ENCODE data around the gene TMEM163. TPM values are rescaled to one million over a fixed set of nuclear protein-coding genes. Genes with fewer than 3 reads are reported as not detected.

TMEM163 gene
- total RNA-seq, 1 experiment from 2014 or later, result 0.12 TPM

GRCh38 chr2:134537121-134537520 is 181.7 kb downstream of the TMEM163 start:
- ChIA-PET CTCF (no interaction called here), POLR2A (no interaction called here), RAD21 (ENCODE audit: low non-redundant PET in 1 of 2, low total read pairs in 2 of 2, uncharacterized antibody in 2 of 2, unreplicated experiment in 2 of 2) (no interaction called here)
- no peak for TF ChIP-seq CBX3 (IDR thresholded peaks at IDR 0.05; ENCODE audit: low read depth)
- TF ChIP-seq YY1 (IDR thresholded peaks at IDR 0.05; ENCODE audit: extremely low read depth, insufficient replicate concordance, low read depth, low read length), result no peak
- no peak for TF ChIP-seq EGR1 (IDR thresholded peaks at IDR 0.05; ENCODE audit: low read depth)
- no peak for TF ChIP-seq ATF3 (IDR thresholded peaks at IDR 0.05)
- no peak for TF ChIP-seq EZH2phosphoT487 (IDR thresholded peaks at IDR 0.05; ENCODE audit: borderline replicate concordance)
- TF ChIP-seq SRF (IDR thresholded peaks at IDR 0.05; ENCODE audit: low read depth), result no peak
- no peak for TF ChIP-seq CEBPB (IDR thresholded peaks at IDR 0.05; ENCODE audit: low read depth)
- no peak for TF ChIP-seq CTCF (IDR thresholded peaks at IDR 0.05 in 2 of 3, conservative IDR thresholded peaks at IDR 0.05 in 1 of 3; ENCODE audit: borderline replicate concordance in 1 of 3, insufficient read depth in 1 of 3, low read depth in 2 of 3, low read length in 2 of 3)
- TF ChIP-seq SP1 (IDR thresholded peaks at IDR 0.05; ENCODE audit: low read depth), result no peak
- TF ChIP-seq ZNF274 (IDR thresholded peaks at IDR 0.05; ENCODE audit: low read depth, low read length), result no peak
- no peak for TF ChIP-seq POLR2A (IDR thresholded peaks at IDR 0.05; ENCODE audit: borderline replicate concordance, extremely low read depth, insufficient read depth, insufficient read length)
- no peak for TF ChIP-seq TCF7L2 (IDR thresholded peaks at IDR 0.05; ENCODE audit: borderline replicate concordance, extremely low read depth, insufficient read depth, insufficient read length)
- no peak for TF ChIP-seq EZH2 (IDR thresholded peaks at IDR 0.05)
- TF ChIP-seq ELF1 (IDR thresholded peaks at IDR 0.05; ENCODE audit: borderline replicate concordance, low read depth), result no peak
- no peak for TF ChIP-seq REST (IDR thresholded peaks at IDR 0.05; ENCODE audit: low read depth)
- TF ChIP-seq ZBTB33 (IDR thresholded peaks at IDR 0.05; ENCODE audit: extremely low read depth, insufficient replicate concordance, low read length), result no peak
- TF ChIP-seq JUND (IDR thresholded peaks at IDR 0.05), result no peak
- TF ChIP-seq ZFX (IDR thresholded peaks at IDR 0.05), result no peak
- TF ChIP-seq FOSL1 (IDR thresholded peaks at IDR 0.05; ENCODE audit: low read depth), result no peak
- no peak for TF ChIP-seq MAX (IDR thresholded peaks at IDR 0.05)
- no peak overlapping the region for H3K9ac ChIP-seq (ENCODE audit: low read length)
- no peak overlapping the region for H3K4me3 ChIP-seq (replicated peaks in 1 of 2; ENCODE audit: low read depth in 1 of 2, low read length in 2 of 2)
- no peak for DNase-seq (ENCODE audit: low read depth, low spot score)
- 0 out of 2 replicates have a peak, but pooled peaks cover 3% of the 10 kb centered on the region for H3K27me3 ChIP-seq (ENCODE audit: insufficient read depth, low read length)
- no peak overlapping the region for H2AFZ ChIP-seq (ENCODE audit: low read depth, low read length, poor library complexity, severe bottlenecking)
- H3K9me2 ChIP-seq (ENCODE audit: insufficient read depth), result no peaks in the 10 kb centered on the region
- no peak overlapping the region for H3K4me2 ChIP-seq (ENCODE audit: low read length)
- H3K27ac ChIP-seq (ENCODE audit: low read depth, low read length), result no peak overlapping the region
- BruUV-seq (replicated peaks), result no TSS peak
- no peaks in the 10 kb centered on the region for H3K4me1 ChIP-seq (ENCODE audit: control insufficient read depth in 1 of 2, insufficient read depth in 2 of 2, low read length in 2 of 2)
- H4K20me1 ChIP-seq (ENCODE audit: insufficient read depth), result no peaks in the 10 kb centered on the region
- no peak for ATAC-seq
- no peaks in the 10 kb centered on the region for H3K9me3 ChIP-seq (ENCODE audit: control insufficient read depth in 1 of 2, insufficient read depth in 1 of 2, low read depth in 1 of 2, low read length in 2 of 2)
- H3K36me3 ChIP-seq (ENCODE audit: control insufficient read depth in 1 of 2, insufficient read depth in 2 of 2, low read length in 2 of 2), result no peaks in the 10 kb centered on the region
- intact Hi-C loops (cut with micrococcal nuclease), result no loop called here
- no peaks in the 10 kb centered on the region for H3K79me2 ChIP-seq (ENCODE audit: insufficient read depth, low read length)

Data from HCT116 (cell line).